GM18951 (cell line): ENCODE data around the gene DZIP3.
"Not testable (repeated sequence)": the region's sequence is repeated elsewhere in the genome, so short reads cannot be mapped to it uniquely, and the experiment has no call there.

Source experiments
- POLR2A ChIP-seq: IDR thresholded peaks from 4 replicates; pipeline ENCODE4 v1.6.1; 2011; ENCODE audit warnings: mild to moderate bottlenecking; ENCODE audit not compliant: insufficient read length, insufficient read depth; ENCODE audit errors: extremely low read depth
- in situ Hi-C: fragments of 300-500 bp; cut with MboI; formaldehyde crosslinking; loops from one replicate; pipeline ENCODE4 v1.12.0; 2022; ENCODE audit warnings: low sequenced_read_pairs, mixed read lengths, inconsistent platforms; ENCODE audit not compliant: unreplicated experiment

DZIP3 gene

DNA sequence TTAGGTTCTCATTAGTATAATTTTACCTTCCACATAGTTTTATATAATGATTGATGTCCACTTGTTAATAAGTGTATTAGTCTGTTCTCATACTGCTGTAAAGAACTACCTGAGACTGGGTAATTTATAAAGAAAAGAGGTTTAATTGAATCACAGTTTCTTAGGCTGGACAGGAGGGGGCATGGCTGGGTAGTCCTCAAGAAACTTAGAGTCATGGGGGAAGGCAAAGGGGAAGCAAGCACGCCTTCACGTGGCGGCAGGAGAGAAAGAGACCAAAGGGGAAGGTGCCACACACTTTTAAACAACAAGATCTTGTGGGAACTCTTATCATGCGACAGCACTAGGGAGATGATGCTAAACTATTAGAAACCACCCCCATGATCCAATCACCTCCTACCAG is 19.2 kb downstream of the DZIP3 start:
- in situ Hi-C loops: no loop called here
- no peak for TF ChIP-seq POLR2A

DNA sequence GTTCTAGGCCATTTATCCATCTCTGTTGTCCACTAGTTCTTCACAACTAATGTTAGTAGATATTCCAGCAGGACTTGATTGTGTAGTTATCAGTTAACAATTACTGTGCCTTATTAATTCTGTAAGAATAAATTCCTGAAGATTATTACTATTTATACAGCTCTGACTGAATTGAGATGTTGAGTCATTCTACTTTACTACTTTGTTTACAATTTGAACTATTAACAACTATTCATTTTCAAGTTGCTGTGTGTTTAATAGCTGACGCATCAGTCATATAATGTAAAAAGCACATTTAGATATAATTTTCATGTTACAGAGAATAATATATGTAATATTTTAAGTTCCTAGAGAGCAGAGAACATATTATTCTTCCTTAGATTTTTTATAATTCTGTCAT is 21.1 kb downstream of the DZIP3 start:
- no peak for TF ChIP-seq POLR2A
- in situ Hi-C loops: no loop called here

DNA sequence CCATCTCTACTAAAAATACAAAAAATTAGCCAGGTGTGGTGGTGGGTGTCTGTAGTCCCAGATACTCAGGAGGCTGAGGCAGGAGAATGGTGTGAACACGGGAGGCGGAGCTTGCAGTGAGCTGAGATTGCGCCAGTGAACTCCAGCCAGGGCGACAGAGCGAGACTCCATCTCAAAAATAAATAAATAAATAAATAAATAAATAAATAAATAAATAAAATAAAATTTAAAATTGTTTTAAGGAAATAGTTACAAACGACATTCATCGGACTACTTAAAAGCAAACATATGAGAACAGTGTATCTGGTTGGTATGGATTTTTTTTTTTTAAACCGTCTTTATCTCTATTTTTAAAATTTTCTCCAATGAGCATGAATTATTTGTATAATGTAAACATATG is 26.6 kb downstream of the DZIP3 start:
- in situ Hi-C loops: not testable (repeated sequence)

DNA sequence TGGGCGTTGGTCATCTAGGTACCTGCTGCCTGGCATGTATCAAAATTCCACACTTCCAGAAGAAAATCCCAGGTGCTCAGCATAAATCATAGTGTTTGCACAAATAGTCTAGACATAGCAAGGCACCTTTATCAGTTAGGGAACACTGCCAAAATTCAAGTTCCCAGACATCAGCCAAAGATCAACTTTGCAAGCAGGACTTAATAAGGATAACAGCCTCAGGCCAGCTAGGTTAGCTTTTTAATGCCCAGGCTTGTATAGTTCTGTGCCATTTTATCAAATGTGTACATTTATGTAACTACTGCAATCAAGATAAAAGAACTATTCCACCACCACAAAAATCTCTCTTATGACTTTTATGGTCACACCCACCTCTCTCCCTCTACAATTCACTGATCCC is 30.7 kb downstream of the DZIP3 start:
- in situ Hi-C loops: no loop called here
- no peak for TF ChIP-seq POLR2A

DNA sequence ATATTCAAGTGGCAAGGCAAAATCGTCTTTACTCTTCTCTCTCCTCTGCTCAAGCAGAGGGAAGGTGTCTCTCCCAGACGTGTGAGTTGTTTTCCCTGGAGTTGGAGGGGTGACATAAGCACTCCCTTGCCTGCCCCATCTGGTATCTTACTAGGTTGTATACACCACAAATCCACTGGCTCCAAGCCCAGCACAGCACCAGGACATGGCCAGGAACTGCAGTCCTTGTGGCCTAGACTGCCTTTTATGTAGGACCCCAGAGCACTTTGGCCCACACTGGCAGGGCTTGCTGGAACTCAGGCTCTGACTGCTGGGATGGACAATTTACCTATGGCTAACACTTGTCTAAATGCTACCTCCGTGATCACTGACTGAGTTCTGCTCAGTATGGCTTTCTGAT is 34.0 kb downstream of the DZIP3 start:
- in situ Hi-C loops: no loop called here
- TF ChIP-seq POLR2A: no peak

DNA sequence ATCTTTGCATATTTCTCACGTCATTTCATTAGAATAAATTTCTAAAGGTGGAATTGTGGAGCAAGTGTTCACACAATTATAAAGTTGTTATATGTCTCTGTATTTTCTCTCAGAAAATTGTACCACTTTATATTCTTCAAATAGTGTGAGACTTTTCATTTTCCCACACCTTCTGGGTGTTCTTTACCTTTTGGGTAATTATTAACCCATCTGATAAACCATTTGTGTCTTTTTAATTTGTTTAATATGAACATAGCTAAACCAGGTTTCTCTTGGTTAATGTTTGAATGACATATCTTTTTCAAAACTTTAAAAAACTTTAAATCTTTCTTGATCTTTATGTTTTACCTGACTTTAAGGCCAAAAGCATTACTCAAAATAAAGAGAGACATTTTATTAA is 40.5 kb downstream of the DZIP3 start:
- in situ Hi-C loops: no loop called here
- TF ChIP-seq POLR2A: no peak

DNA sequence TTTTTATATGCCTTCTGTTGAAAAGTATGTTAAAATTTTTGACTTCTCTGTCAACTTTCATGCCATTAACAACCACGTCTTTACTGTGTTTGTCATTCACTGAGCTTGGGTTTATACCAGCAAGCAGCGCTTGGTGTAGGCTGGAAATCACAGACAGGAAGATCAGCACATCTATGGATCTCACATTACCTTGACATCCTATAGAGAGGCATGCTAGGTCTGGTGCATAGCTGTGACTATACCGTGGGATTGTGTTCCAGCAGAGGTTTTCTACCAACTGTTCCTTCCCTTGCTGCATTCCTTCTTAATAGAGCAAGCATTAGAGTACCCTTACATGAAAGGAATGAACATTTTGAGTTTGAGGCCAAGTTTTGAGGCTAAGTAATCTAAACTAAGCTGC is 53.0 kb downstream of the DZIP3 start:
- TF ChIP-seq POLR2A: no peak
- in situ Hi-C loops: no loop called here

DNA sequence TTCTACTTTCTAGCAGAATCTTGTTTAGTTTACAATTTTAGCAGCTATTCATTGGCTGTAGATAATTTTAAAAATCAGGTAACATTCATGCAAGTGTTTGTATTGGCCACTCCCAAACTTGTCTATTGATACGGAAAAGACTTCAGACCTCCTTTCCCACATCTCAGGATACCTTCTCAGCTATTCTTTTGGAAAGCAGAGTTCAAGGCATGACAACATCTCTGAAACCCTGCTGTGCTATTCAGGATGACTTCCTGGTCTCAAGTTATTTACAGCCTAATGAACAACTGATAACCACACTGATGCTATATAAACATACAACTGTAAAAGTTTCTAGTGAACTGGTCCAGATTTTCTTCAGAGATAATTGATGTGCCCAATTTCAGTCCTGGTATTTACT is 55.8 kb downstream of the DZIP3 start:
- in situ Hi-C loops: no loop called here
- no peak for TF ChIP-seq POLR2A

DNA sequence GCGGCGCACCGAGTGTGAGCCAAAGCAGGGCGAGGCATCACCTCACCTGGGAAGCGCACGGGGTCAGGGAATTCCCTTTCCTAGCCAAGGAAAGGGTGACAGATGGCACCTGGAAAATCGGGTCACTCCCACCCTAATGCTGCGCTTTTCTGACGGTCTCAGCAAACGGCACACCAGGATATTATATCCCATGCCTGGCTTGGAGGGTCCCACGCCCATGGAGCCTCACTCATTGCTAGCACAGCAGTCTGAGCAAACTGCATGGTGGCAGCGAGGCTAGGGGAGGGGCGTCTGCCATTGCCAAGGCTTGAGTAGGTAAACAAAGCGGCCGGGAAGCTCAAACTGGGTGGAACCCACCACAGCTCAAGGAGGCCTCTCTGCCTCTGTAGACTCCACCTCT is 66.1 kb downstream of the DZIP3 start:
- in situ Hi-C loops: not testable (repeated sequence)

DNA sequence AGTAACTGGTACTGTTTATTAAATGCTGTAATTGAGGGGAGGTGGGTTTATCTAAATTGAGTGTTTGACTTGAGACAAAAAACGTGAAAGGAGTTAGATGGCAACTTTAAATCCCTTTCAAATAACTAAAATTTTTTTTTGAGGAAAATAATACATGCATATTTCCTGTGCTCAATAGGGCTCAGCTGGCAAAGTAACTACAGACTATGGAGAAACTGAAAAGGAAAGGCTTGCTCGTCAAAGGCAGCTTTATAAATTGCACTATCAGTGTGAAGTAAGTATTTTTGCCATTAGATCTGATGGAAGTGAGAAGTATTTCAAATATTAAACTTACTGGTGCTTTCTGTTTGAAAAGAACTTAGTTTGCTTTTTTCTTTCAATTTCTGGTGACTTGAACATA is 72.2 kb downstream of the DZIP3 start:
- in situ Hi-C loops: loop anchor here (10.0 kb wide), 1 partner anchor 253 kb away; no protein-coding TSS in a partner anchor
- TF ChIP-seq POLR2A: no peak

DNA sequence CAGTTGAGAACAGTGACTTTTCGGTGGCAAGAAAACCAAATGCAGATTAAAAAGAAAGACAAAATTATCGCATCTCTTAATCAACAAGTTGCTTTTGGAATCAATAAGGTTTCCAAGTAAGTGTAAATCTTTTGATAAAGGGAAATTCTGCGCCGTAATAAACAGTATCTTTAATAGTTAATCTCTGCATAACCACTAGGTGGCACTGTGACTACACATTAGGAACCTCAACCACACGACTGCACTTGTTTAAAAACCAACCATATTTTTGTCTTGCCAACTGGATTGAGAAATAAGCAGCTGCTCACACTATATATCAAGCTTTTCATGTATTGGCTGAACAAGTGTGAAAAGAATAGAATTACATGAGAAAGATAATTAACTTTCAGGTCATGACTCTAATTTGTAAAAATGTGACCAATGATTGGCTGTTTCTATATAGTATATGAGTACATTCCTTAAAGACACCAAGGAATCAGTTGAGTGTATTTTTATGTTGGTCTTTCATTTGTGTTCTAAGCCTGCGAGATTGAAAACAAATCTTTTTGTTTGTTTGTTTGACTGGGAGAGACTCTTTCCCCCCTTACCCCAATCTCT is 72.7 kb downstream of the DZIP3 start:
- in situ Hi-C loops: loop anchor here (10.0 kb wide), 1 partner anchor 253 kb away; no protein-coding TSS in a partner anchor
- no peak for TF ChIP-seq POLR2A

DNA sequence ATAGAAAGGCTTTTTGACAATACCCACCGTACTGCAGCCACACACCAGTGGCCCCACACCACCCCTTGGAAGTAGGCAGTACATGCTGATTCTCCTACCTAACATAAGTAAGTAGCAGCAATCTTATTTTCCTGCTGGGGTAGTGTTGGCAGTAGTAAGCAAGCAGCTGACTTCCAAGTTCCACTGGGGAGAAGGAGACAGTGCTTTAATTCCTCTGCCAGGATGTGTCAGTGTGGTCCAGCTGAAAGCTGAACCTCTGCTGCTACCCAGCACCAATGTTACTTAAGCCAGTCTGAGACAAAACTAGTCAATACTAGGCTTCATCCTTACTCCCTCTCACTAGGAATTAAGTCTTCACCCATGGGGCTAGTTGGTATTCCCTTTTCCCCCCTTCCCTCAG is 74.7 kb downstream of the DZIP3 start:
- TF ChIP-seq POLR2A: no peak
- in situ Hi-C loops: loop anchor here (10.0 kb wide), 1 partner anchor 251 kb away; no protein-coding TSS in a partner anchor

DNA sequence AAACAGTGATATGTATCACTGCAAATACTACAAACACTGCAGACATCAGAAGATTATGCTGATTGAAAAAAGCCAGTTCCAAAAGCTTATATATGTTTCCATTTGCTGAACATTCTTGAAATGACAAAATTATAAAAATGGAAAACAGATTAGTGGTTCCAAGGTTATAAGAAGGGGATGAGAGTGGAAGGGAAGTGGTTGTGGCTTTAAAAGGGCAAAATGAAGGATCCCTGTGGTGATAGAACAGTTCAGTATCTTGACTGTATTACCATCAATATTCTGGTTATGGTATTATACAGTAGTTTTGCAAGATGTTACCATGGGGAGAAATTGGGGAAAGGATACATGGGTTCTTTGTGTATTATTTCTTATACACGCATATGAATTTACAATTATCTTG is 77.8 kb downstream of the DZIP3 start:
- in situ Hi-C loops: loop anchor here (10.0 kb wide), 1 partner anchor 247 kb away; no protein-coding TSS in a partner anchor

DNA sequence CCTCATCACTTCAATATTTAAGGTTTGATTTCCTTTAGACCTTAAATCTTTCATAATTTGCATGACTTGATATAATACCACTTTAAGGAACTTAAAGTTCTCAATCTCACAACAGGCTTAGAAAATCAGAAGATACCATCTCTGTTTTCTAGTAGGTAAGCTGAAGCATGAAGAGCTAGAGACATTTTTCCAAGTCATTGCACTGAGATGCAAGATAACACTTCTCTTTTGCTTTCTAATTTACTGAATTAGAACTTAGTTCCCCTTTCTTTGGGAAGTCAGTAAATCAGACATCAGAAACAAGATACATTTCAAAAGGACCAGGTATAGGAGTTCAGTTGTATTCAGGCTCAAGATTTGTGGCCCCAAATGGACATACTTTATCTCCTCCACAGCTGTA is 79.7 kb downstream of the DZIP3 start:
- in situ Hi-C loops: loop anchor here (10.0 kb wide), 1 partner anchor 246 kb away; no protein-coding TSS in a partner anchor
- no peak for TF ChIP-seq POLR2A

More for the DNA sequence above, 77.8 kb downstream of the DZIP3 start:
- TF ChIP-seq POLR2A: no peak

DNA sequence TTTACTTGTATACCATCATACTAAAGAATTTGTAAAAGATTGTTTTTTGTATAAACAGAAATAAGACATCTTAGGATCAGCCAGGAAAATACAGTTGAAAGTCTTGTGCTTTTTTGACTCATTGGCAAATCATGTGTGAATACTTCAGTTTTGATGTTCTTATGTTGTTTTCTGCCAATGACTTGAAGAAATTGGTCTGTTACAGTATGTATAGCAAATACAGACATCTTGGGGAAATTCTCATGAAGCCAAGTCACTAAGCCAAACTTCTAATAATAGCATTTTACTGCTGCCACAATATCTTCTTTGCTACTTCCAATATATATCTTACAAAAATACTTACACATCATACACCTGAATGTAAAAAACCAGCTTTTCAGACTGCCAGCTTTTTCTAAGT is 83.2 kb downstream of the DZIP3 start:
- in situ Hi-C loops: no loop called here

More for the DNA sequence above, 83.2 kb downstream of the DZIP3 start:
- TF ChIP-seq POLR2A: no peak
